GM18508 (cell line): Measurements from ENCODE around the gene ZNF580.

Experiments
- ATAC-seq: cut with Tn5 transposase; IDR thresholded peaks from one replicate; pipeline ENCODE4 v1.9.1; 2021; ENCODE audit warnings: moderate number of reproducible peaks; ENCODE audit not compliant: insufficient read depth, unreplicated experiment

ZNF580 gene

DNA sequence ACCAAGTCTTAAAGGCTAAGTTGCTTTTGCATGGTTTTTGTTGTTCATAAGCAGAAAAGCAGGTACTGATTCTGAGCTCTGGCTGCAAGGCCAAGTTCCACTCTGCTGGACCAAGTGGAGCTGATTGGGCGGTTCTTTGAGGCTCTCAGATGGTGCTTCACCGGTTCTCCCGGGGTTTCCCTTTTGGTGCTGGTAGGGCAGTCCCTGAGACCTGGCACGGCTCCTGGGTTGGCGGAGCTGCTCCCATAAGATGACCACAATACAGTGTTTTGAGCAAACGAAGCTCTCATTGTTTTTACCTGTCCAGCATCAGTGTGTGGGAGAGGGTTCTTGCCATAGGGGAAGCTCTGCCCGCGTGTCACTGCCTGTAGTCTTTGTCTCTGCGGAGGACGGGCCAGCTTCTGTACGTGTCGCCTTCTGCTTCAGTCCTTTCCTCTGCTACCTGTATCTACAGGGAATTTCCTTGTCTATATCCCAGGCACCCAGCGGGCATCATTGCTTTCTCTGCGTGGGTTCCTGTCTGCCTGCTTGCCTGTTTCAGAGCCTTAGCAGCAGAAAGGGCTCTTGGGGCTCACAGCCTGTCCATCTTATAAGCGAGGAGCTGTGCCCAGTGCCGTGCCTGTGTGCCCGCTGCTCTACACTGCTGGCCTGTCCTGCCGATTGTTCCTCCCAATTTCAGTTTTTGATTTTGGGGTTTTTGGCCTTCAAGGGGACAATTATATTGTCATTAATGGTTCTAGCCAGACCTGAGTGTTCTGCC, 16.4 kb downstream of the ZNF580 start:
- ATAC-seq = no peak

DNA sequence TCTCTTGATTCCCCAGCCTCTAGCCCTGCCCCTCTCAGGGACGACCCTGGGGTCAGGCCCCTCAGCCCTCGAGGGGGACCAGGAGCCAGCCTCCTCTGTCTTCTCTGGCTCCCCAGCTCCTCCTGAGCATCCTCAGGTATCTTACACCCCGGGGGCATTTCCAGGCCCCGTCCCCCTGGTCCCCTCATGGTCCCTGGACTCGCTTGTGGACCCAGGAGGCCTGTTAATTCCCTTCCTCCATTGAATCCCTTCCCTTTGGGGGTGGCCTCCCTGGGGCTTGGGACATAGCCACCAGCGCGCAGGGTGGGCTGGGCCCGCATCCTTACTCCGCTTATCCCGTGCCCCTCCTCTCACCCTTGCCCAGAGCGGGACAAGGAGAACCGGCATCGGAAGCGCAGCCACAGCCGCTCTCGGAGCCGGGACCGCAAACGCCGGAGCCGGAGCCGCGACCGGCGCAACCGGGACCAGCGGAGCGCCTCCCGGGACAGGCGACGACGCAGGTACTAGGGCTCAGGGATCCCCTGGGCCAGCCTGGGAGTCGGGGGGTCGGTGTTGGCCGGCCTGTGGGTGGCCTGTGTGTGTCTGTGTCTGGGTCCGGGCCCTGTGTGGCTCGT, 18.2 kb downstream of the ZNF580 start:
- no peak for ATAC-seq

DNA sequence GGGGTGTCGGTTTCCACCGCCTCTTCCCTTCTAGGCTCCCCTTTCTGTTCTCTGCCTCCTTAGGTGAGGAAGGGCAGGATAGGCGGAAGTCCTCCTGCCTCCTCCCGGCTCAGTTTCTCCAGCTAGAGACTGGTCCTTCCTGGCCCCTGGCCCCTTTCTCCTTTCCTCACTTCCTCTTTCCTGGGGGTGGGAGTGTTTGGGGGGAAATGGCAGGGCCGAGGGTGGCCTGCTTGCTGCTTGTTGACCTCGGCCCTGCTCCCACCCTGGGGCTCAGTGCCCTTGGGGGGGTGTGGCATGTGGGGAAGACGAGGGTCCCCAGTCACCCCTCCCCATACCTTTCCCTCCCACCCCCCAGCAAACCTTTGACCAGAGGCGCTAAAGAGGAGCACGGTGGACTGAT, 19.0 kb downstream of the ZNF580 start:
- ATAC-seq = no peak

DNA sequence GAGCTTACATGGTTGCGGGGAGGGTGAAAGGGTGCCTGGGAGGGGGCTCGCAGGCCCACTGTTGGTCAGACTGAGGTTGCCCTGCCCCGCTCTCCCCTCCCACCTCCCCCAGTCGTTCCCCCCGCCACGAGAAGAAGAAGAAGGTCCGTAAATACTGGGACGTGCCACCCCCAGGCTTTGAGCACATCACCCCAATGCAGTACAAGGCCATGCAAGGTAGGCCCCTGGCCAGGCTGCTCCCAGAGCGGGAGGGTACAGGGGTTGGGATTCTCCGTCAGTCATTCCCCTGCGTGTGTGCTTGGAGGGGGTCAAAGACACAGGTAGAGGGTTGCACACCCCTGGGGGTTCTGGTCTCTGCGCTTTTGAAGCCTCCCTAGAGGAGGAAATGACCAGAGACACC, 19.6 kb downstream of the ZNF580 start:
- ATAC-seq = no peak

DNA sequence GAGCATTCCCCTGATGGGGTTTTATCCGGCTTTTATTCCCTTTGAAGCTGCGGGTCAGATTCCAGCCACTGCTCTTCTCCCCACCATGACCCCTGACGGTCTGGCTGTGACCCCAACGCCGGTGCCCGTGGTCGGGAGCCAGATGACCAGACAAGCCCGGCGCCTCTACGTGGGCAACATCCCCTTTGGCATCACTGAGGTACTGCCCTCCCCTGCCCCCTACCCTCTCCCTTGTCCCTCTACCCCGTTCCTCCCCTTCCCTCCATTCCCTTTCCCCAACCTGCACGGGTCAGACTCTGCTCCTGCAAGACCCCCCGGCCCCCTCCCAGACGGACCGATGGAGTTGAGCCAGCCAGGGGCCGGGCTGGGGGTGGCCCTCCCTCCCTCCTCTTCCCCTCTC, 20.2 kb downstream of the ZNF580 start:
- ATAC-seq = no peak

DNA sequence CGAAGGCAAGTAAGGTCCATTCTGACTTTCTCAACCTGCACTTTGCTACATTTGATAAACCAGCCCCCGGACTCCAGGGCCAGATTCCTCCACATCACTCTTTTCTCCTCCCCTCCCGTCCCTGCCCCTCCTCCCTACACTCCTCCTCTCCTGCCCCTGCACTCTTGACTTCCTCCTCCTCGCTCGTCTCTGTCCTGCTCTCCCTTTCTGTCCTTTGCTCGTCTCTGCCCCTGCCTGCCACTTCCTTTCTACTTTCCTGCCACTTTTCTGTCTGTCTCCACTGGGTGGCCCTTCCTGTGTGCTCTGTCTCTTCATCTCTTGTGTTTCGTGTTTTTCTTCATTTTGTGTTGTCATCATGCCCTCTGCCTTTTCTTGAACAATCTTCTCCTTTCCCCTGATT, 21.0 kb downstream of the ZNF580 start:
- ATAC-seq = no peak

DNA sequence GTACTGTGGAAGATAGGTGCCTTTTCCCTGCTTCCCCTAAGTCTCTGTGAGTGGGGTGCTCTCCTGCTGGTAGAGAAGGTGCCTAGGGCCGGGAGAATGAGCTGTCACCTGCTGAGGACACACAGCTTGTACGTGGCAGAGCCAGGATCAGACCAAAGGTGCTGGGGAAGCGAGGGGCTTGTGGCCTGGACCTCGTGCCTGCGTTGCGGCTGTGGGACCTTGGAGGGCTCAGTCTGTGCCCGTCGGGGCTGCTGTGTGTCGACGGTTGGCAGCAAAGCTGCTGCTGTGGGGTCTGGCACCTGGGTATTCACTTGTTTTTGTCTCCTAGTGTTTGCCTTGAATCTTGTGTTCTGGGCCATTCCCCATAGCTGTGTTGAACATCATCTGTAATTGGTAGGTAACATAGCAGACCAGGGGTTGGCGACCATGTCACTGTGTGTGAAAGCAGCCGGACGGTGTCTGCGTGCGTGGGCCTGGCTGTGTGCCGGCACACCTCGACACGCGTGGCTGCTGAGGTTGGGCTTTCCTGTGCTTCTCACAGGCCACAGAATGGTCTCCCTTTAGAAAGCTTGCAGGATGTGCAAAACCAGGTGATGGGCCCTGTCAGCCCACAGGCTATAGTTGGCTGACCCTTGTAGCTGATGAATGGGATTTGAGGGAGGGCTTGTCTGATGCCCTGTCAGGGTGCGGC, 23.2 kb downstream of the ZNF580 start:
- no peak for ATAC-seq

DNA sequence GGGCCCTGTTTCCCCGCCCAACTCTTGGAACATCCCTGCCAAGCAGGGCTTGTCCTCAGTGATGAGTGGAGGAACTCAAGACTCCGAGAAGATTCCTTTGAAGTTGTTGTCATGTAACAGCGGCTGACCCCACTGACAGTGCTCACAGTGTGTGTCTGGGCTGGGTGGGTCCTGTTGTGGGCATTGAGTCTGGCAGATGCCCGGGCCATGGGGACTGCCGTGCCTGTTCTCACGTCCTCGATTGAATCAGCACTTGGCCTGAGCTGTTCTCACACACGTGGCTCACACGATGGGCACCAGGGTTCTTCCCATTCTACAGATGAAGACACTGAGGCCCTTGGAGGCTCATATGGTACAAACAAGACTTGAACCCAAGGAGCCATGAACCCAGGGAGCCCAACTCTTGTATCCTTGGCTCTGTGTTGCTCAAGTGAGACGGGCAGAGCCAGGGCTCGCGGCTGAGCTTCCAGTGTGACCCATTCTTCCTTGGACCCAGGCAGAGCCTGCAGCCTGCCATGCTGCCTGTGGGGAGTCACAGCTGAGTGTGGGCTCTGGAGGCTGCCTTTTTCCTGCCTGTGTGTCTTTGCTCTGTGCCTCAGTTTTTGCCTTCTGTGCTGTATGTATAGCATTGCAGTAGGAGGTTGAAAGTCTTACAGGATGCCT, 25.7 kb downstream of the ZNF580 start:
- no peak for ATAC-seq

DNA sequence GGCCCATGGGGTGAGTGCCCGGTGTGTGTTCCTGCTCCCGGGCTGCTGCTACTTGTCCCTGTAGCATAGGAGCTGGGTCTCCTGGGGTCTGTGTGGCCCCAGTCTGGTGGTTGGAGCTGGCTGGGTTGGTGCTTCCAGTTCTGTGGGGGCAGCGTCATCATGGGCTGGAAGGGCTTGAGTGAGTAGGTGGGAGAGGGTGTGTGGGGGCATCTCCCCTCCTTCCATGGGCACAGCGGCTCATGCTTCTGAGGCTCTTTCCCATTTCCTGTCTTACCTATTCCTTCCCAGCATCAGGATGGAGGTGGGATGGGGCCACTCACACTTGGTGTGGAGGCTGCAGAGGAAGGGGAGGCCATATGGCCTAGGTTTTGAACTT, 26.2 kb downstream of the ZNF580 start:
- no peak for ATAC-seq

DNA sequence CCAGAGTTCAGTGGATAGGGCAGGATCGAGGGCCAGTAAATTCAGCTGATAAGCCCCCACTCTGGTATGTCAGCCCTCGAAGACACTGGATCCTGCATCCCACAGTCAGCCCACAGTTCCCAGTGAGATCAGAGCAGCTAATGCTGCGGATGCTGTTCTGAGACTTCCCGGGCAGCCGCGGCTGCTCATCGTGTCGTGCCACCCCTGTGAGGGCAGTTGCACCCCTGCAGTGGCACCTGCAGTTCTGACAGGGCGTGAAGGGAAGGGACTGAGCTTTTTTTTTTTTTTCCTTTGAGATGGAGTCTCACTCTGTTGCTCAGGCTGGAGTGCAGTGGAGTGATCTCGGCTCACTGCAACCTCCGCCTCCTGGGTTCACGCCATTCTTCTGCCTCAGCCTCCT, 26.7 kb downstream of the ZNF580 start:
- no peak for ATAC-seq

DNA sequence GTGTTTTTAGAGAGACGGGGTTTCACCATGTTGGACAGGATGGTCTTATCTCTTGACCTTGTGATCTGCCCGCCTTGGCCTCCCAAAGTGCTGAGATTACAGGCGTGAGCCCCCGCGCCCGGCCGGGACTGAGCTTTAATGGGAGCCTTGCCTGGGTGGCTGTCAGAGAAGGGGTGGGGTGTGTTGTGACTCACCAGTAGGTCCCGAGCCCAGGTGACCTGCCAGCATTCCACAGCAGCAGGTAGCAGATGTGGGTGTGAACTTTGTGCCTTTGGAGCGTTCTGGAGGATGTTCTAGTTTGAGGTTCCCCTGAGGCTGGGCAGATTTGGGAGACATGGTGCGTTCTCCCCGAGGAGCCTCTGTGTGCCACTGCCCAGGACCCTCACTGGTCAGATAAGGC, 27.2 kb downstream of the ZNF580 start:
- no peak for ATAC-seq

DNA sequence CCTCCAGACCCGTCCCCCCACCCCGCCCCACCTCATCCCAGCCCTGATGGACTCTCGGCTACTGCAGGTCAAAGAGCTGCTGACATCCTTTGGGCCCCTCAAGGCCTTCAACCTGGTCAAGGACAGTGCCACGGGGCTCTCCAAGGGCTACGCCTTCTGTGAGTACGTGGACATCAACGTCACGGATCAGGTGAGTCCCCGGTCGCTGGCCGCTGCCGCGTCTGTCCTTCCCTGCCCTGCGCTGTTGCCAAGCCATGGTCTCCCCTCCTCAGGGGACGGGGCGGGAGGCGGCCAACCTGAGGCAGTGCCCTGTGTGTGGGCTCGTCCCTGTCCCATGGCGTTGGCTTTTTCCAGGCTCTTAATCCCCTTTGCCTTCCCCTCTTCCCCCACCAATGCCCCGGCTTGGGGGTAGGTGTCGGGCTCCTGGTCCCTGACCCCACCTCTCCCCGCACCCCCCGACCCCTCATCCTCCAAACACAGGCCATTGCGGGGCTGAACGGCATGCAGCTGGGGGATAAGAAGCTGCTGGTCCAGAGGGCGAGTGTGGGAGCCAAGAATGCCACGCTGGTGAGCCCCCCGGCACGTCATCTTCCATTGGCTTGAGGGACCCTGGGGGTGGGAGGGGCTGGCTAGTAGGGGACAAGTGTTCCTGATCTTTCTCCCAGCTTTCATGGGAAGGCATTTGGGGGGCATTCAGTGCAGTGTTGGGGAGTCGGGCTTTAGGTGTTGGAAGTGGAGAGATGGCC, 28.0 kb downstream of the ZNF580 start:
- no peak for ATAC-seq

DNA sequence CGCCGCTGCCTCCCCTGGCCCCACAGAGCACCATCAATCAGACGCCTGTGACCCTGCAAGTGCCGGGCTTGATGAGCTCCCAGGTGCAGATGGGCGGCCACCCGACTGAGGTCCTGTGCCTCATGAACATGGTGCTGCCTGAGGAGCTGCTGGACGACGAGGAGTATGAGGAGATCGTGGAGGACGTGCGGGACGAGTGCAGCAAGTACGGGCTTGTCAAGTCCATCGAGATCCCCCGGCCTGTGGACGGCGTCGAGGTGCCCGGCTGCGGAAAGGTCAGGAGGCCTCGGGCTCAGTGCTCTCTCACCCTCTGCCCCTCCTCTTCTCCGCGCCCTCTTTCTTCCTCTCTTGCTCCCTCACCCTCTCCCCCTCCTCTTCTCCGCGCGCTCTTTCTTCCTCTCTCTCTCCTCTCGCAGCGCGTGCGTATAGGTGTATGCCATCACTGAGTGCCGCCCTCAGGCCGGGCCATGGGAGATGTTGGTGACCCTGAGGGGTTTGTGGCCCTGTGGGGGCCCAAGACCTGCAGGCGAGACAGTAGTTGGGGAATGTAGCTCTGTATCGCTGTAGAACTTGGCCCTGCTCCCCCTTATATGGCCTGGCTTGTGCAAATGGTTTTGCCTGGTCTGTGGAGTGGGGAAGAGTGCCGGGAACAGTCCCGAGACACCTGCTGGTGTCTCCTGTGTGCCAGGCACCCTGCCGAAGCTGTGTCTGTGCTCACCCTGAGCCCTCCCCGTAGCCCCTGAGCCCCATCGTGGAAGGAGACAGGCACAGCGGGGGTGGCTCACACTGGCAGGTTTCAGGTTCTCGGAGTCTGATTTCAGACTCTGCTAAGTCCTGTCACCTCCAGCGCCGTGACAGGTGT, 28.8 kb downstream of the ZNF580 start:
- no peak for ATAC-seq

DNA sequence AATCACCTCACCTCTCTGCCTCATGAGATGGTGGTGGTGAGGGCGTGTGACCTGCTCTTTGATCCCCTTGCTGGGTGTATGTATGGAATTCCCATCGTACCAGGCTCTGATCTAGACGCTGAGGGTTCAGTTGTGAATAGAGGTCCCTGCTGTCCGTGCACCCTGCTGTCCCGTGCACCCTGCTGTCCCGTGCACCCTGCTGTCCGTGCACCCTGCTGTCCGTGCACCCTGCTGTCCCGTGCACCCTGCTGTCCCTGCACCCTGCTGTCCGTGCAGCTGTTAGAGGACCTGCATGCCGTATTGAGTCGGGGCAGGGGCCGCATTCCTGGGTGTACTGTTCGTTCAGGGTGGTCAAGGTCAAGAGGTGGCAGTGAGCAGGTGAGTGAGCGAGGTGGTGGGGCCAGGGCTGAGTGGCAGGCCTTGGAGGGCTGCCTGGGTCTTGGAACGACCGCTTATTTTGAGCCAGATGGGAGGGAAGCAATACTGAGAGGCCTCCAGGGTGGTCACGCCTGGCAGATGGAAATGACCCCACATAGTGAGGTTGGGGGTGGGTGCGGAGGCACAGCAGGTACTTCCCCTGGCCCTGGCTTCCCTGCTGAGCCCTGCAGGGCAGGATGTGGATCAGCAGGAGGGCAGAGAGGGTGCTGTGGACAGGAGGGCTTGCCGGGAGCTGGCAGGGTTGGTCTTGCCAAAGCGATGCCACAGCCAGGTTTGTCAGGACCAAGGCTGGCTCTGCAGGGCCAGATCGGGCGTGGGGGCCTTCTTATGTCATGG, 29.7 kb downstream of the ZNF580 start:
- no peak for ATAC-seq

DNA sequence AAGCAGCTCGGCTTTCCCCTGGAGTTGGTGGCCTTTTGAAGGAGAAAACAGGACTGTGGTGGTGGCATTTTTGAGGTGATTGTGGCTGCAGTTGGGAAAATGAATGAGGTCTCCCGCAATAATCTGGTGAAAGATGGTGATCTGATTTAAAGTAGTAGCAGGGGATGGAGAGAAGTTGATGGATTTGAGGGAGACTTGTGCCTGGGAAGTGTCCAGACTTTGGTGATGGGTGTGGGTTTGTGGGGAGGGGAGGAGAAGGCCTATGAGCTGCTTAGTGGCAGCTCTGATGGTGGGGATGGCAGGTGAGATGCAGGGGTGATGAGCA, 30.2 kb downstream of the ZNF580 start:
- ATAC-seq = no peak

DNA sequence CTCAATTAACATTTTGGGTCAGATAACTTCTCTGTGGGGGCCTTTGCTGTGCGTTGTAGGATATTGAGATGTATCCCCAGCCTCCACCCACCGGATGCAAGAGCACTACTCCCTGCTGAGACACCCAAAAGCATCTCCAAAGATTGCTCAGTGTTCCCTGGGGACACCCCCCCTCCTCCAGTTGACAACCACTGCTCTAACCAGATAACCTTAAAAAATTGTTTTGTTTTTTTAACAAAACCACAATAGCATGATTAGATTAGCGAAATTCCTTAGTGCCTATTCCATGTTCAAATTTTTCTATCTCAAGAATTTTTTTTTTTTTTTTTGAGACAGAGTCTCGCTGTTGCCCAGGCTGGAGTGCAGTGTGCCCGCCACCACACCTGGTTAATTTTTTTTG, 31.6 kb downstream of the ZNF580 start:
- ATAC-seq = no peak

DNA sequence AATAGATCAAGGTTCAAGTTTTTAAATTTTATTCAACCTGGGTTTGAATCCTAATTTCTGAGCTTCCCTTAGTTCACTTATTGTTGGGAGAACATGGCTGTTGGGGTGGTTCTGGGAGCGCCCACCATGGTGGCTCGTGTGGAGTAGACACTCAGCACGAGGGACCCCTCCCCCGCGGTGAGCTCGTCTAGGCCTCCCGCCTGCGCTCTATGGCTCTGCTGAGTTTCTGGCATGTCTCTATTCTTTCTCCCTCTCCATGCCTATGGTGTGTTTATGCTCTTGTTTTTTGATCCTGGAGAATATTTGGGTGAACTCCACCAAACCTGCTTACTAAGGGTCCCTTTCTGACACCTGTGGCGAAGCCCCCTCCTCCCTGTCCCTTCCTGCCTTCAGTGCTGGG, 32.7 kb downstream of the ZNF580 start:
- no peak for ATAC-seq

DNA sequence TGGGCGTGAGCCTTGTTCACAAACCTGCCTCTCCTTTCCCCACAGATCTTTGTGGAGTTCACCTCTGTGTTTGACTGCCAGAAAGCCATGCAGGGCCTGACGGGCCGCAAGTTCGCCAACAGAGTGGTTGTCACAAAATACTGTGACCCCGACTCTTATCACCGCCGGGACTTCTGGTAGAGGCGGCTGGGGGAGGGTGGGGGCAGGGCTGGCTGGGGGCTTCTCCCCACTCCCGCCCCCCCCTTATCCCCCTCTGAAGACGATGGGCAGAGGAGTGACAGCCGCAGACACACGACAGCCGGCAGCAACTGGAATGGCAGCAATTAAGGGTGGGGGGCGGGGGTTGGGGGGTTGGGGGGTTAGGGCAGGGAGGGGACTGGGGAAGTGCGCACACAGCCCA, 33.1 kb downstream of the ZNF580 start:
- no peak for ATAC-seq

DNA sequence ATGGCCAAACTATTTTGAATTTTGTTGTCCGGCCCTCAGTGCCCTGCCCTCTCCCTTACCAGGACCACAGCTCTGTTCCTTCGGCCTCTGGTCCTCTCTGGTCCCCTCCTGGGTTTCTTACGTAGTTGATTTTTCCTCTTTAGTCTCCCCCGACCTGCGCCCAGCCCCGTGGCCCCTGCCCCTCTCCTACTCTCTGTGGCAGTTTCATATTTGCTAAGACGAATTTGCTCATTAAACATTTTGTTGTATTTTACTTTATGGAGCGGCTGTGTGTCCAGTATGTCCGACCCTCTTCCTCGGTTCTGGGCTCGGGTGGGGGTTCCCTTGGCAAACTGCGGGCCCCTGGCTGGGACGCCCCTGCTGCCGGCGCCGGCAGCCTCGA, 33.6 kb downstream of the ZNF580 start:
- no peak for ATAC-seq
